Neural cell (in vitro differentiated cells): ENCODE data around the gene B4GALT2.

ENCODE experiments used
- CTCF ChIP-seq: fragments of 450-650 bp; IDR thresholded peaks from 2 replicates; pipeline ENCODE4 v1.5.1; 2014; ENCODE audit warnings: antibody characterized with exemption, mild to moderate bottlenecking, moderate library complexity; ENCODE audit not compliant: poor library complexity, severe bottlenecking
- EP300 ChIP-seq: fragments of 450-650 bp; conservative IDR thresholded peaks from 2 replicates; pipeline ENCODE4 v1.6.1; 2014; ENCODE audit warnings: antibody characterized with exemption, mild to moderate bottlenecking, moderate library complexity; ENCODE audit not compliant: poor library complexity, severe bottlenecking
- EZH2 ChIP-seq: fragments of 200-600, 300-800 bp; shearing (Covaris generic), sonication (generic); IDR thresholded peaks from 2 replicates; pipeline ENCODE4 v1.6.1; 2014; ENCODE audit warnings: antibody characterized with exemption, low read length, borderline replicate concordance, mild to moderate bottlenecking; ENCODE audit not compliant: insufficient read depth, poor library complexity, severe bottlenecking

GRCh38 chr1:44016041-44016889, 37.3 kb downstream of the B4GALT2 start:
- TF ChIP-seq CTCF (no peak), EP300 (no peak), EZH2 (no peak)
